GM19395 (cell line): Measurements from ENCODE around the gene CYB561D2.
"Not testable (repeated sequence)": the region's sequence is repeated elsewhere in the genome, so short reads cannot be mapped to it uniquely, and the experiment has no call there.

Experiments used
- ATAC-seq: cut with Tn5 transposase; IDR thresholded peaks from one replicate; pipeline ENCODE4 v1.9.1; 2021; ENCODE audit warnings: mild to moderate bottlenecking, moderate library complexity; ENCODE audit not compliant: unreplicated experiment

Gene CYB561D2

GRCh38 chr3:50350527-50351322, at the start of gene CYB561D2, which contains the start of gene NPRL2:
TSS of gene CYB561D2 (plus strand) at chr3:50350862. CDS start at chr3:50351434, 572 bp downstream.
TSS of gene NPRL2 (minus strand) at chr3:50350775. CDS start at chr3:50350652, 123 bp downstream.
- ATAC-seq = peak; percentile 86

GRCh38 chr3:50302095-50303012, 48.3 kb upstream of the CYB561D2 start:
- ATAC-seq = no peak

- no peak for ATAC-seq
Measured at GRCh38 chr3:50303013-50303815, 47.4 kb upstream of the CYB561D2 start, which contains the start of gene HYAL1. TSS of gene HYAL1 (minus strand) at chr3:50303574. CDS start at chr3:50302956, 618 bp downstream.

- ATAC-seq = no peak
Measured at GRCh38 chr3:50304601-50305000, 46.1 kb upstream of the CYB561D2 start.

GRCh38 chr3:50312041-50312440, 38.6 kb upstream of the CYB561D2 start:
- ATAC-seq = not testable (repeated sequence)

- no peak for ATAC-seq
Measured at GRCh38 chr3:50314342-50314741, 36.3 kb upstream of the CYB561D2 start.

- ATAC-seq = no peak
Measured at GRCh38 chr3:50314816-50315215, 35.8 kb upstream of the CYB561D2 start.

- ATAC-seq = no peak
Measured at GRCh38 chr3:50316657-50317242, 33.9 kb upstream of the CYB561D2 start.

GRCh38 chr3:50317300-50317699, 33.4 kb upstream of the CYB561D2 start:
- no peak for ATAC-seq

GRCh38 chr3:50318163-50318562, 32.5 kb upstream of the CYB561D2 start:
- ATAC-seq = no peak

- ATAC-seq = no peak
Measured at GRCh38 chr3:50318615-50319014, 32.0 kb upstream of the CYB561D2 start.

GRCh38 chr3:50319181-50319893, 31.3 kb upstream of the CYB561D2 start:
- no peak for ATAC-seq

- no peak for ATAC-seq
Measured at GRCh38 chr3:50319894-50320625, 30.6 kb upstream of the CYB561D2 start.

- peak; percentile 55 for ATAC-seq
Measured at GRCh38 chr3:50320853-50321335, 29.8 kb upstream of the CYB561D2 start.

GRCh38 chr3:50321336-50322114, 29.1 kb upstream of the CYB561D2 start:
- ATAC-seq = peak; percentile 82

- ATAC-seq = no peak
Measured at GRCh38 chr3:50322115-50322385, 28.6 kb upstream of the CYB561D2 start.

- no peak for ATAC-seq
Measured at GRCh38 chr3:50322386-50323091, 28.1 kb upstream of the CYB561D2 start, which contains the start of gene HYAL2. TSS of gene HYAL2 (minus strand) at chr3:50322745. CDS start at chr3:50320489, 2,256 bp downstream.
